ENCODE measurements around the gene CMAS.
"Not testable (repeated sequence)": the region's sequence is repeated elsewhere in the genome, so short reads cannot be mapped to it uniquely, and the experiment has no call there.

Gene CMAS

DNA sequence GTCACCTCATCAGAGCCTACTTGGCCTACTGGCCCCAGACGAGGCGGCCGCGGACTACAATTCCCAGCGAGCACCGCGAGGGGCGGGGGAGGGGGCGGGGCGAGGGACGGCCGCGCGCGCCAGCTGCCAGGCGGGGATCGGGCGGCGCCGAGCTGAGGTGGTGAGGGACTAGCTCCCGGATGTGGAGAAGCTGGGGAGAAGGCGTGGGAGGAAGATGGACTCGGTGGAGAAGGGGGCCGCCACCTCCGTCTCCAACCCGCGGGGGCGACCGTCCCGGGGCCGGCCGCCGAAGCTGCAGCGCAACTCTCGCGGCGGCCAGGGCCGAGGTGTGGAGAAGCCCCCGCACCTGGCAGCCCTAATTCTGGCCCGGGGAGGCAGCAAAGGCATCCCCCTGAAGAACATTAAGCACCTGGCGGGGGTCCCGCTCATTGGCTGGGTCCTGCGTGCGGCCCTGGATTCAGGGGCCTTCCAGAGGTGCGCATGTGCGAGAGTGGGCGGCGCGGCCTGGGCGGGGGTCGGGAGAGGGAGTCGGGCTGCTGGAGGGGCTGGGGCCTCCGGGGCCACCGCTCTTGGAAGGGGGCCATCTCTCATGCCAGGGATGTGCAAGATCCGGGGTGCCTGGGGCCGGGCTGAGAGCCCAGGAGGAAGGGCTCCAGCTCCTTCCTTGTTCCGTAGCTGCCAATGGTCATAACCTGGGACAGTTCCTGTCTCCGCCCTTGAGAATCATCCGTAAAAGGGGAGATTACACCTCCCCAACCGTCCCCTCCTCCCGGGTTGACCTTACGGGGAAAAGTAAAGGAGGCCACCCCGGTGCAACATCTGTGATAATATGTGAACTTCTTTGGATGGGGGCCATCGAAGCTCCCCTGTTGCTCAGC is at the start of gene CMAS:
Gene CMAS, plus strand, starts transcription at position 129 of the 878 bp plus-strand sequence. Its CDS starts 86 bp downstream, at position 215.
- DNase-seq: peak; percentile 96

DNA sequence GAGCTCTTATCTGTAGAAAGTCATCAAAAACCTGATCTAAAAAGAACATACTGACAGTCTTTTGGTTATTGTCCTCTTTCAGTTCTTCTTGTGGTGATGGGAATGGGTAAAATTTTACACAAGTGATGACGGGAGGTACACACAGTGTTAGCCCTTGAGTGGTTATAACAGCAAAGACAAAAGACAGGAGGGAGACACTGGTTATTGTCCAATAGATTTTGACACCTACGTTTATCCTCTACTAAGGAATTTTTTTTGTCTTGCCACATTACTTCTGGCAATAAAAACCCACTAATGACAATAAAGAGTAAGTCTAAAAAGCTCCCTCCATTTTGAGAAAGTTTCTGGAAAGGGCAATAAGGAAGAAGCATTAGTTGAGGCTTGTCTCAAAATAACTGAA is 47.7 kb upstream of the CMAS start:
- no peak for DNase-seq

DNA sequence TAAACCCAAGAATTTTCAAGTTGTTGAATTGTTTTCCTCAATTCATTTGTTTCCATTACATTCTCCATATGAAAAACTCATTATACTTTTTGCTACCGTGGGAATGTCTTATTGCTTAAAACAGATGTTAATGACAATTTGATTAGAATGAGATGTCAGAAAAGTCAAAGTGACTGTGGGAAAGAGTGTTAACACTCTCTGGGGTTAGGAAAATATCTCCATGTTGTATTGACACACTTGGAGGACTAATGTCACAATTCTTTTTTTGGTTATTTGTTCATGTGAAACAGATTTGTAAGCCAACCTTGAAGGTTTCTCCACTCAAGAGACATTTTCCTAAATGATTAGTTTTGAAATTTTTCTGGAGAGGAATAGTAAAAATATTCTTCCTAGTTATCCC is 47.2 kb upstream of the CMAS start:
- DNase-seq: no peak

GRCh38 chr12:22002430-22002829 is 43.6 kb upstream of the CMAS start:
- no peak for DNase-seq

DNA sequence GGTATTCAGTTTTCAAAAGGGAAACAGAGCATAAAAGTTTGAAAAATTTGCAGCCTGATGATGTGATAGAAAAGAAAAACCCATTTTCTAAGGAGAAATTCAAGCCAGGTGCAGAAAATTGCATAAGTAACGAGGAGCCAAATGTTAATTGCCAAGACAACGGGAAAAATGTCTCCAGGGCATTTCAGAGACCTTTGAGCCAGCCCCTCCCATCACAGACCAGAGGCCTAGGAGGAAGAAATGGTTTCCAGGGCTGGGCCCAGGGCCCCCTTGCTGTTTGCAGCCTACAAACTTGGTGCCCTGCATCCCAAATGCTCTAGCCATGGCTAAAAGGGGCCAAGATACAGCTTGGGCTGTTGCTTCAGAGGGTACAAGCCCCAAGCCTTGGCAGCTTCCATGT is 38.2 kb upstream of the CMAS start:
- DNase-seq: not testable (repeated sequence)

DNA sequence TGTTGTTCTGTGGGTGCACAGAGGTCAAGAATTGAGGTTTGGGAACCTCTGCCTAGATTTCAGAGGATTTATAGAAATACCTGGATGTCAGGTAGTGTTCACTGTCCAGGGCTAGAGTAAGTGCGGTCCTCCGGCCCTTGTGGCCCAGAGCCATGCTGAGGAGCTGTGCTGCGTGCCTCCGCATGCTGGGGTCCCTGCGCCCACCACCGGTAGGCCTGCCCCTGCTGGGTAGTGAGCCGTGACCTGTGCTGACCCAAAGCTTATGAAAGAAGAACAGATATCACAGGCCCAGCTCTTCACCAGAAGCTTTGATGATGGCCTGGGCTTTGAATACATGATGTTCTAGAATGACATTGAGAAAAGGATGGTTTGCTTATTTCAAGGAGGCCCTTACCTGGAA is 37.8 kb upstream of the CMAS start:
- no peak for DNase-seq

DNA sequence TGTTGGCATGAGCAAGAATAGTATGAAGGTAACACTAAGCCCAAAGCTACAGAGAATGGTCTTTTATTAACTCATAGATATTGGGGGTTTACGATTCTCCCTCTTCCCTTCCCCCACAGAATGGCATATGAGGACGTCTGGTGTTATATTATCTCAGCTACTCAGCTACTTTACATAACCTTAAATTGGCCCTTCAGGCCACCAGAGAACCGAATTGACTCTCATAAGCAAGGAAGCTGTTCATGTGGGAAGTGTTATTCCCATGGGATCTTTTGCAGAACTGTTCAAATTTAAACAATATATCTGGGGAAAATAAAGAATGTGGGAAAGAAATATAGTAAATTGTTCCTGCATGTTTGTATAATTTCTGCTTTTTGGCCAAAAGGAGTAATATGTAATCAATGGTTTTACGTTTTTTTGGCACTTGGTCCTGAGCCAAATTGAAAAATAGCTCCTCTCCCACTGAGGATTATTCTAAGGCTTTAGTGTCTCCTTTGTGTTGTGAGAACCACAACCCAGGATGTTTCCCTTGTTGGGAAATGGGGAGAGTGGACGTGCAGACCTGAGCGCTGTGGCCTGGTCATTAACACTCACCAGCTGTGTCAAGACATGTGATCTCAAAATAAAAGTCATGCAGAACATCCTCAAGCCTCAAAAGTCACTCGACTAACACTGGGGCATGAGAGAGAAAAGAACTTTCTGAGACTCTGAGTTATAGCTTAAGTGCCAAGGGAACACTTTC is 31.8 kb upstream of the CMAS start:
- DNase-seq: no peak

DNA sequence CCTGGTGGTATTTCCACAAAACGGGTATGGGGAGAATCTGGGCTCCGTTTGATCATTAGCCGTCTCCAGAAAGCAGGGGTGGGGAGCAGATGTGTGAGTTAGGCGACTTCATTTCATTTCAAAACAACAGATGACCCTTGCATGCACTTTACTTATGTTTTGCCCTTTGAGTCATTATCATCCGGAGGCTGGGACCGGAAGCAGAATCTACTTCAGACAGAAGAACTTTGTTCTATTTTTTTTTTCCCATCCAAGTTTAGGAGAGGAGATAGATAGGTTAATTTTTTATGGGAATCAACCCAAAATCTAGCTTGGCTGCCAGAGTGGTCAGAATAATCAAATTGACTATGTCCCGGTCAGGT is 31.3 kb upstream of the CMAS start:
- no peak for DNase-seq

GRCh38 chr12:22016982-22017381 is 29.0 kb upstream of the CMAS start:
- DNase-seq: no peak

DNA sequence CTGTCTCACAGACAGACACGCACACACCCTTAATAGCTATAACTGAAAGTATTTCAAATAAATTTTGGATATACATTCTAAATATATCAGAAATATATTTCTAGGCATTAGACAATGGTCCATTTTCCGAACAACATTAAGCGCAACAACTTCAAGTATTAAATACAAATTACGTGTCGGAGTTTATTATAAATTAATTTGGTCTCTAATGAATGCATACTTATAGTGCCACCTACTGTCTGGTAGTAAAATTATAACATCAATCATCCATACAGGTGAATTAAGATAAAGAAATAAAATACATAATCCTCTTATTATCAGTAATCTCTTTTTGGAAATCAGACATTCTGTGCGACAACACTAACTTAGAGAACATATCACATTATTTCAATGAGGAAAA is 27.2 kb upstream of the CMAS start:
- DNase-seq: peak; percentile 10

GRCh38 chr12:22023489-22023888 is 22.5 kb upstream of the CMAS start:
- DNase-seq: not testable (repeated sequence)

- DNase-seq: no peak
Observed at GRCh38 chr12:22029491-22029890, 16.5 kb upstream of the CMAS start.

DNA sequence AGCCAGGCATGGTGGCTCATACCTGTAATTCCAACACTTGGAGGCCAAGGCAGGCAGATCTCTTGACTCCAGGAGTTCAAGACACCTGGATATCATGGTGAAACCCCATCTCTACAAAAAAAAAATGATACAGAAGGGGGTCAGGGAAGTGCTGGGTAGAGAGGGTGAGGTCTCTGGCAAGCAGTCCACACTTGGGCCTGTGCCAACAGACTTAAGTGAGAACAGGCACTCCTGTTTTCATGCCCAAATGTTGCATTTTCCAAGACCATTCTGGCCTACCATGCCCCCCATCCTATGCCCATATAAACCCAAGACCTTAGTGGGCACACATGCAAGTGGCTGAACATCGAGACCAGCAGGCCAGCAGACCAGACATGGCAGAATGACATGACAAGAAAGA is 16.0 kb upstream of the CMAS start:
- DNase-seq: no peak

DNA sequence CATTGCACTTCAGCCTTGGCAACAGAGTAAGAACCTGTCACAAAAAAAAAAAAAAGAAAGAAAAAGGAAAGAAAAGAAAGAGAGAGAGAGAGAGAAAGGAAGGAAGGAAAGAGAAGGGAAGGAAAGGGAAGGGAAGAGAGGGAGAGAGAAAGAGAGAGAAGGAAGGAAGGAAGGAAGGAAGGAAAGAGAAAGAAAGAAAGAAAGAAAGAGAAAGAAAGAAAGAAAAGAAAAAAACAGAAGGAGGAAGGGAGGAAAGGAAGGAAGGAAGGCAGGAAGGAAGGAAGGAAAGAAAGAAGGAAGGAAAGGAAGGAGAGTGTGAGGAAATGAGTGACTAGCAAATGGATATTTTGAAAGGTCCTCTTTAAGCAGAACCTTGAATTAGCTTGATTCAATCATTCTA is 13.3 kb upstream of the CMAS start:
- no peak for DNase-seq

GRCh38 chr12:22034709-22035506 is 11.1 kb upstream of the CMAS start:
- no peak for DNase-seq

- no peak for DNase-seq
Observed at GRCh38 chr12:22037947-22038346, 8.1 kb upstream of the CMAS start.

GRCh38 chr12:22038734-22039133 is 7.3 kb upstream of the CMAS start:
- DNase-seq: no peak

GRCh38 chr12:22039361-22039760 is 6.7 kb upstream of the CMAS start:
- DNase-seq: no peak

DNA sequence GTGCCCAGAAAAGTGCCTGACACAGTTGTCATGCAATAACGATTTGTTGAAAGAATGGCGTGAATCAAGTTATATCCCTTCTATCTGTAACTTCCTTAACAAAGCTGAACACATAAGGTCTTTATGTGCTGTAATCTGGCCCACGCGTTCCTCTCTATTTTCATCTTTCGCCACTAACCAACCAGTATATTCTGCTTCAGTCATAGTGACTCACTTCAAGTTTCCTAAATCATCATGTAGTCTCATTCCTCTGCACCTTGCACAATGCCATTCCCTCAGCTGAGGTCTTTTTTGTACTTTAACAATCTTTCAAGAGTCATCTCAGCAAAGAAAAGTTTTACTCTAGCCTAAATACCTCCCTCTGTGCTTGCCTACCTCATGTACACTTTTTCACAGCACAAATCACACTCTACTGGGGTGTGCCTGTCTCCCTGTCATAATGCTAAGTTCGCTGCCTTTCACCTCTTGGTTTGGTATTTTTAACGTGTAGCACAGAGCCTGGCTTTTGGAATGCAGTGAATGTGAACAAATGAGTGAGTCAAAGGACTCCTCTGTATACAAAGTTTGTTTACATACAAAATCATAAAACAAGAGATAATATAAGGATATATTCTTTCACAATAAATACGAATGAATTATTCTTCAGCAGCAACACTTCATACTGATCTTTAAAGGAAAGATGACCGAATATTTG is 2.9 kb upstream of the CMAS start:
- no peak for DNase-seq

- no peak for DNase-seq
Observed at GRCh38 chr12:22043943-22044342, 2.1 kb upstream of the CMAS start.

DNA sequence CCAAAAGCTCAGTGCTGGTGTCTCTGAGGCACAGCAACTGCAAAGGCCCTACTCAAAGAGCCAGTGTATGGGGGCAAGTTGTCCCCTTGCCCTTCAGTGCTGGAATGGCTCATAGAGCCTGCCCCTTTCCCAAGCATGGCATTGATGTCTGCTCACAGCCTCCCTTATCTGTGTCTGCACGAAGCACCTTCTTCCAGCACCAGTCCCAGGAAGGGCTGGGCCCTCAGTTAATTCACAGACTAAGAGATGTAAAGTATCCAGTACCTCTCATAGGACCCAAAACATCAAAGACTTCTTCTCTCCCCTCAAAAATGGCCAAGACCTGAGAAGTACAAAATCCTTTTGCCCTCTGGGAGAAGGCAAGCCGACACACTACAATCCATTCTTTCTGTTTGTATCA is 1.6 kb upstream of the CMAS start:
- no peak for DNase-seq

DNA sequence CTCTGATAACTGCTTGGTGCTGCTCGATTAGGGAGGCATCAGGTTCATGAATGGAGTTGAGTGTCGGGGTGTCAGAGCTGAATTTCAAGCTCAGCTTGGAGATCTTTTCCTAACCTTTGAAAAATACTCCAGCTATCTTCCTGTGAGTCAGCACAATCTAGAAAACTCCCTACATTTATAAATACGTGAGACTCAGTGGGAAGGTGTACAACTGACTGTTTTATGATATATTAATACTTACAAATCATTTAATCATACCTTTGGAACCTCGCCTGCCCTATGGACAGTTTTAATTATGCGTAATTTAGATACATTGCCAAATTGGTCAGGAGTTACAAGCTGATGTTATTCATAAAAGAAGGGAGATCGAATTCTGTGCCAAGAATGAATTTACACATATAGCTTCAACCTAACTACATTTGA is 961 bp downstream of the CMAS start:
- DNase-seq: no peak

DNA sequence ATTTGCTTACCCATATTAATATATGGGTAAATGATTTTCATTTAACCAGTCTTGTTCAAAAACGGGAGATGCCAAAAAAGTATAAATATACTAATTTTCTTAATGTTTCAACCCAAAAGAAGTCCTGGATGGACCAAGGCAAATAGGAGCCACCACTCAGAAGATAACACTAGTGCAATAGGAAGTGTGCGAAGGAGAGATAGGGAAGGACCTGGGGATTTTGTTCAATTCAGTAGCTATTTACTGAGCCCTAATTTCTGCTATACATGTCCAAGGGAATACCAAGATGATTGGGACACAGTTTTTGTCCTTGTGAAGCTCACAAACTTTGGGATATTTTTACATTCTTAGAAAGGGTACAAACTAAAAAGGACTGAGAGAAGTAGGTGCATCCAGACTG is 1.5 kb downstream of the CMAS start:
- no peak for DNase-seq
